NCI-H446 (cell line): ENCODE data around the gene CASQ2.

ENCODE experiments used
- DNase-seq, 2 experiments: peaks; one replicate each; lab custom pipeline; 2025; lab: John Stamatoyannopoulos, UW

The CASQ2 gene

DNA sequence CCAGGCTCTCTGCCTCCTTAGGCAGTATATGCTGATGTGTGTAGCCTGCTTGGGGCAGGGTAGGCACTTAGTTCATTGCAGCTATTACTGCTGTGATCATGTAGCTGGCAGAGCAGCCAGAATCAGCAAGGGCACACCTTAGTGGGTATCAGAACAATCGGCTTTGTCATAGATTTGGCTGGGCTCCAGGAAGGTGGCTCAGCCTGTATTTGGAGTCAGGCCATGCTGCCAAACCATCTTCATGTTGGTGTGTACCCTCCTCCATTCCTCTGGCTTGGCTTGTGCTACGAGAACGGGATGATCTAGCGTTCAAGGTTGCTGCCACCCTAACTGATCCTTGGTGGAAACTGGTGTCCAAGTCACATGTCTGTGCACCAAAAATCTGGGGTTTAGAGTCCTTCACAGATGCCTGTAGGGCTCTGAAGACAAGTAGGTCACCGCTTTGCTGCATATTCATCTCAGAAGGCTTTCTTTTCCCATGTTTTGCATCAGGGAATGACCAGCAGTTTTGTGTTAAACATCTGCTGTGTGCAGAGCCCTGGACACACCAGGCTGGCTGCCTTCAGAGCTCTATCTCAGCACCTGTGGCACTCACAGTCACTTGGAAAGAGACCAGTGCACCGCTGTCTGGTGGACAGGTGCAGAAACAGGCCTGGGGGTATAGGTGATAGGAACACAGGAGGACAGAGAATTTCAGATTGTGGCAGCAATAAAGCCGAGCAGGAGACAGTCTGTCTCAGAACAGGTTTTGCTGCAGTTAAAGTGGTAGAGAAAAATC is 103.0 kb downstream of the CASQ2 start:
- DNase-seq = no peak

DNA sequence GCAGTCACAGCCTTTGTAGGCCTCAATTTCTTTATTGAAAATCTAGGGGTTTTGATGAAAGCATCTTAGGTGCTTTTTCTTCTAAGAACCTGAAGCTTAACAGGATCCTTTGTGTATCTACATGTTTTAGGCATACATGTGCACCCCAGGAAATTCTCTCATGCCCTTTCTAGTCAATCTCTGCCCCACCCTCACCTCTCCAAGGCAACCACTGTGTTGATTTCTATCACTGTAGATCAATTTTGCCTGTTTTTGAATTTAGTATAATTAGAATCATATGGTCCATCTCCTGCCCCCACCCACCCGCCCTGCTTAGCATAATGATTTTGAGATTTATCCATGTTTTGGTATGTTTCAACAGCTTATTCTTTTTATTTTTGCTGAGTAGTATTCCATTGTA is 107.4 kb downstream of the CASQ2 start:
- no peak for DNase-seq

DNA sequence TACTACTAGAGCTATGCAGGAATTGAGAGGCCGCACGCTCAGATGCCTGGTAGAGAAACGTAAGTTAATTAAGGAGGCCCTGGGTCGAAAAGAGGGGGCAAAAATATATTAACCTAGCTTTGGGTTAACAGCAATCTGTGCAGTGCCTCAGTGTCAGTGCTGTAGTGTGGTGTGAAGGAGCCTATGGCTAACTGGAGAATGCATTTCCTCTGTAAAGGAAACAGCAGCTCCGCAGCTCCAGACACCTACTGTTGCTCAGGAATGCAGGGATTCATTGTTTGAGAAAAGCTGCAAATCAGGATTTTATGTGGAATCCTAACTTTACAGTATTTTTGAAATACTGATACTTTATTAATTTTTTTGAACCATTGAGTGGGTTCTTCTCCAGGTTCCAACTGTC is 108.4 kb downstream of the CASQ2 start:
- no peak for DNase-seq

DNA sequence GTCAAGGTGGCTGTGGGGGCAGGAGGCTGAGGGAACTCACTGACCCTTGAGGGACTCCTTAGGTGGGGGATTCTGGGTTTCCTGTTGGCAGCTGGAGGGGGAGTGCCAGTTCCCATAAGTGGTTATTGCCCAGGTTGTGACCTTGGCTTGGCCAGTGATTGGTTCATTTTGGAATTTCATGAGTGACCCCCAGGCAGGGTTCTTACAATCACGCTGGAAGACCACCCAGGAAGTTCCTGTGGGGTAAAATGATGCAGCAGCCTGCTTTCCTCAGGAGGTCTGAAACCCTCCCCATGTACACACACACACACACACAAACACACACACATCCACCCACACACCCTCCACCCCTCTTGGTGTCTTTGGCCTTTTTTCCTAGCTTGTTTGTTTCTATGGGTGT is 109.9 kb downstream of the CASQ2 start:
- no peak for DNase-seq

DNA sequence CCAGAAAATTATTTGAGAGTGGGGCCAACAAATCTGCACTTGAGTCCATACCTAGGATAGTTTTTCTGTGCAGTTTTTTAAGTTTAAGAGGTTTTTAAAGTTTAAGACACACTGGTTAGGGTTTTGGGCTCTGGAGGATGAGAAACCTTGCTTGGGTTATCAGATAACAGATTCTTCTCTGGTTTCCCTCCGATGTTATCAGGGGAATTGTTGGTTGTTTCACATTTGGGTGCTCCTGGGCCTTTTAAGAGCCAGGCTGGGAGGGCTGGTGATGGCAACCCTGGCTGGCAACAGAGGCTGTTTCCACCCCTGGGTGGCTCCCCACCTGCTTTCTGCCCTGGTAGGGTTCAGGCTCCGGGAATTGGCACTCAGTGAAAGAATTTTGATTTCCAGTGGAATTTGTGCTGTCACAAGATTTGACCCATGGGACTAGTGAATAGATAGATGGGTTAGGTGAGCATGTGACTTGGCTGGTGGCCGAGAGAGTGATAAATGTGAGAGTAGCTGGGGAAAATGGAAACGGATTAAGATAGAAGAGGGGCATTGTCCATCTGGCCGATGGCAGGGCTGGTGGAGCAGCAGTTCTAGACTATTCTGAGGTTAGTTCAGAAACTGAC is 111.9 kb downstream of the CASQ2 start:
- no peak for DNase-seq

DNA sequence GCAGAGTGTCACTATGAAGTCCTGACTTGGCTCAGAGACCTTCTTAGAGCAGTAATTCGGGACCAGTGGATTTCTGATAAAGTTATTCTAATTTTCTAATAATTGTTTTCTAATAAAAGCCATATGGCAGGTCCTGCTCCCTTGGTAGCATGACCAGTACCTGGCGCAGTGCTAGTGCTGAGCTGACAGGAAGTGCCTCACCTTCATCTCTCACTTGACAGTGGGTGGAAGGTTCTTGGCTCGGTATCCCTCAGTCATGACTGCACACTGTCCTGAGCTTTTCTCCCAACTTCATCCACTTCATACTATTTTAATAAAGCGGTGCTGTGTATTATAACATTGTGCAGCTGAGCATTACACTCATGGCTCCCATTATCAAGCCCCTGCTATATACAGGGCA is 112.6 kb downstream of the CASQ2 start:
- no peak for DNase-seq

DNA sequence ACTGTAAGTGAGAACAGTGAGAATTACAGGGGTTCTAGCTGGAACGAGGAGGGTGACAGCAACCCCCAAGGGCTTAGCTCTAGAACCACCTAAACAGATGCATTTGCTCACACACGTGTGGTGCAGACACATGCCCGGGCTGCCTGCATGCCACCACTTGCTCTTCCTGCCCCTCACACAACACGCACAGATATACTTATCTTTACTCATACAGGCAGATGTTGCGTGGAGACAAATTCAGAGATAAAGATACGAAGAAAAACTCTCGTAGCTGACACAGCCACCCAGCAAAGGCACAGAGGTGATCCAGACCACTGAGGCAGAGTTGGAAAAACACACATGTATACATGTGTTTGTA is 113.2 kb downstream of the CASQ2 start:
- DNase-seq = no peak

DNA sequence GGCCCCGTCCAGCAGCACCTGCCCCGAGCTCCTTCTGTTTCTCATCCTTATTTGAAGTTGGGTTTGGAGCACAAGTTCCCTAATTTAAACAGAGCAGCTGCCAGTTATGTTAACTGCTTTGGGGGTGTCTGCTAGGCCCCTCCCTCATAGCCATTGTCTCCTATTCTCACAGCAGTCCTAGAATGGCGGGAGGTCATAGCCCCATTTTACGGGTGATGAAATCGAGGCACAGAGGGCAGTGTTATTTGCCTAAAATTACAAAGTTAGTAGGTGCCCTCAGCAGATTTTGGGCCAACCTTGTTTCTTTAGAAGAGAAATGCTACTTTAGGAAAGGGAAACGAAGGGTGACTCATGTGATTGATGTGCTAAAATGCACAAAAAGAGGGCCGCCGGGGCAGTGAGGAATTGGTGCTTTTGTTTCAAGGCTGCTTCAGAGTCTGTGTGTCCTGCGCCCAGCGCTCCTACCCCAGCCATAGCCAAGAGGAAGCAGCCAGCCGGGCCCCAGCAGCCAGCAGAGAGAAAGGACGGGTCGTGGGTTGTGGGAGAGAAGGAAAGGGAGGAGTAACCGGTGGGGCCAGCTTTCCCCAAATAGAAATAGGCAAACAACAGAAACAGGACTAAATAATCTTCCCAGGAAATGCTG is 113.7 kb downstream of the CASQ2 start:
- no peak for DNase-seq

DNA sequence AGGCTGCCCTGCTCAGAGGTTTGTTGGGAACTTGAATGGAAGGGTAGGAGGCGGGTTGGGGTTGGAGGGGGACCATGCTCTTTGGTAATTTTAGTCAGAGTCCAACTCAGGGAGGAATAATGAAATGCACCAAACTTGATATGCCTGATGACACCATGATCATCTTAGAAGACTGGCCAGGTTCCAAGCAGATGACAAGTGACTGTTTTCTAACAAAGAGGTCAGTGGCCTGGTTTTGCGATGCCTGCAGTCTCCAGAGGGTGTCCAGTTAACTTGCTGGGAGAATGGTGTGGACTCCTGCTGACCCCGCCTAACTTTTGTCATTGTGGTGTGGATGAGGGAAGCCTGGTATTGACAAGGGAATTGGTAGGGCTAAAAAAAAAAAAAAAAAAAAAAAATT is 114.4 kb downstream of the CASQ2 start:
- no peak for DNase-seq

DNA sequence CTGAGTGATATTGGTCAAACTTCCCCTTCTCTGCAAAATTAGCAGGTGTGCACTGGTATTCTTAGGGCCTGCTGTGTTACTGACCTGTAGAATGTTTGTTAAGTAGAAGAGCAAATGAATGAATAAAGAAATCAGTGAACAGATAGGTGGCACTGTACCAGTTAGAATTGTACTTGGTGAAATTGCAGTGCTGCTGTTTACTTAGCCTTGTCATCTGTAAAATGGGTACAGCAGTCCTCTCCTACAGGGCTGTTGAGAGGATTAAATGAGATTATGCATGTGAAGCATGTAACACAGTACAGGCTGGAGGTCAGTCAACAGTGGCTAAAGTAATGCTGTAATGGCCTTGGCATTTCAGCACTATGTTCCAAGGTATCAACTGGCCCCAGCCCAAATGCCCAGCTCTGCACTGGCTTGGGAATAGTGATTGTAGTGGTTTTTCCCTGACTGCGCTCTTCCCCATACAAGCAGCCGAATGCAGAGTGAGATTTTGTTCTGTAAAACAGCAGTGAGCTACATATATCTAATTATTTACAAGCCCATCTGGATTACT is 116.2 kb downstream of the CASQ2 start:
- DNase-seq = no peak

DNA sequence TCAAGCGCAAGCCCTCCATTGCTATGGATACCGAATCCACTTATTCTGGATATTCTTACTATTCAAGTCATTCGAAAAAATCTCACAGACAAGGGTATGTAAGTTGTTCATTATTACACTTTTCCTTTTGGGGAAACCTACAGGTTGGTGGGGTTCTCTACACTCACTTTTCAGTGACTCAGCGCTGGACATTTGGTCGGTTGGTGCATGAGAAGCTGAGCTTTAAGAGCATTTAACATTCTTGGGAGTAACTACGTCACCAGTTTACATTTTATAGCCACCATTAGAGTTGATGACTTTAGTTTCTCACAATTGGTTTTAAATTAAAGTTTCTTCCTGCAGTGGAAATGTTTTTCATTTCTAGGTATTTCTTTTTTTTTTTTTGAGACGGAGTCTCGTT is 117.1 kb downstream of the CASQ2 start:
- DNase-seq = no peak

DNA sequence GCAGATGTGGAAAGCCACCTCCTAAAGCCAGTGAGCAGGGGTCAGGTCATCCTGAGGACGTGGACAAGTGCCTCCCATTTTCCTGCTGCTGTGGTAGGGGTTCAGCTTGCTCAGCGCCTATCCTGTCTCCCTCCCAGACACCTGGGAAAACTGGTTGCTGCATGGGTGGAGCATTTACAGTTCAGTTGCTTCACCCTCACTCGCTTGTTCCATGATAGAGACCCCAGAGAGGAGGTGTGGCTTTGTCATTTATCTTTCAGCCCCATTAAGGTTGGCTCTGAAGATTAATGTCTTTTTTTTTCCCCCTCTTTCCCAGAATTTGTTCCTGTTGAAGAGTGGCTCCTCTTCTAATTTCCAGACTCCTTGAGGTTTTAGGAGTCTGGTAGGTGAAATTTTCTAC is 117.6 kb downstream of the CASQ2 start:
- no peak for DNase-seq
